ENCODE data around the gene HSD17B12. TPM values are rescaled to one million over a fixed set of nuclear protein-coding genes. Genes with fewer than 3 reads are reported as not detected.

Gene HSD17B12
- polyA plus RNA-seq, 3 donors: 64.3 to 94.8 (median 81.0) TPM

DNA sequence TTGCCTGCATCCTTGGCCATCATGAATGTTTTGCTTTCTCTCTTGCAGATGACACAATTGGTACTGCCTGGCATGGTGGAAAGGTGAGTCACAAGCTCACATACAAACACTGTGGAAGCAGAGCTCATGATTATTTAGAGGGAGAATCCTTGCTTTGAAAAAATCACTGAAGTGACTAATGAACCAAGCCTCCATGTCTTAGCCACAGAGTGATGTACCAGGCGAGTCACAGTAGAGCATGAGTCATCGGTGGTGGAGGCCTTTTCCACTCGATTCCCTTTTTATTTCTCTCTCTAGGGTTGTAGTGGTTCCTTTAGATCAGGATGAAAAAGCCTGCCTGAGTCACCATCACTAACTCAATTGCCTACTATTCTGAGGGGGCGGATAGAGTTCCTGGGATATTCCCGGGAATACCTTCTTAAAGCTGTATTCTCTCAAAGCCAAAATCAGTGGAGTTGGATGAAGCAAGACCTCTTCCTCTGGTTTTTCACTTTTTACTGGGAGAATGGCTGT lies 150.4 kb downstream of the HSD17B12 start:
- no peak for DNase-seq (ENCODE audit: extremely low read depth in 1 of 11, low read depth in 9 of 11, low spot score in 4 of 11)

DNA sequence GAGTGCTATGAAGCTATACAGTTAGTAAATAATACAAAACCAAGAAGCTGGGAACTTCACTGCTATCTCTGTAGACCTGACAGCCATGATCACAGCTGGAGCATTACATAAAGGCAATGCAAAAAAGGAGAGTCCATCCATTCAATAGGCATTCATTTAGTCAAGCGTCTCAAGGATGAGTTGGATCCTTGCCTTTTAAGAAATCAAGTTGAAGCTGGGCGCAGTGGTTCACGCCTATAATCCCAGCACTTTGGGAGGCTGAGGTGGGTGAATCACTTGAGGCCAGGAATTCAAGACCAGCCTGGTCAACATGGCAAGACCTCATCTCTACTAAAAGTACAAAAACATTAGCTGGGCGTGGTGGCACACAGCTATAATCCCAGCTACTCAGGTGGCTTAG lies 152.0 kb downstream of the HSD17B12 start:
- DNase-seq (ENCODE audit: extremely low read depth in 1 of 11, low read depth in 9 of 11, low spot score in 4 of 11): no peak

- DNase-seq (ENCODE audit: extremely low read depth in 1 of 11, low read depth in 9 of 11, low spot score in 4 of 11): no peak
Measured at GRCh38 chr11:43833657-43834073, 153.1 kb downstream of the HSD17B12 start.

DNA sequence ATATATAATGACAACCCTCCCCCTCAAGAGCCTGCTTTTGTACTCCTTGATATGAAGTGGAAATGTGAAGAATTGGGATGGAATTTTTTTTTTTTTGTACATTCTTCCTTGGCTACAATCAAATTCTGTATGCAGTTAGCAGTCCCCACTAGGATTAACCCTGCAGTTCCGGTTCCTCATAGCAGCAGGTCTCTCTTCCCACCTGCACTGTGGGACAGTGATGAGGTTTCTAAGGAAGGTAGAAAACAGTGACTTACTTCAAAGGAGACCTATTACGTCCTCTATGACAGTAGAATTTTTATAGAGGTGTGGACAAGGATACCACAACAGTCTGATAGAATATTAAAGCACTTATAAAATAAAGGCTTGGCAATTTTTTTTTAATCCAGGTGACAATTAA lies 153.7 kb downstream of the HSD17B12 start:
- no peak for DNase-seq (ENCODE audit: extremely low read depth in 1 of 11, low read depth in 9 of 11, low spot score in 4 of 11)

DNA sequence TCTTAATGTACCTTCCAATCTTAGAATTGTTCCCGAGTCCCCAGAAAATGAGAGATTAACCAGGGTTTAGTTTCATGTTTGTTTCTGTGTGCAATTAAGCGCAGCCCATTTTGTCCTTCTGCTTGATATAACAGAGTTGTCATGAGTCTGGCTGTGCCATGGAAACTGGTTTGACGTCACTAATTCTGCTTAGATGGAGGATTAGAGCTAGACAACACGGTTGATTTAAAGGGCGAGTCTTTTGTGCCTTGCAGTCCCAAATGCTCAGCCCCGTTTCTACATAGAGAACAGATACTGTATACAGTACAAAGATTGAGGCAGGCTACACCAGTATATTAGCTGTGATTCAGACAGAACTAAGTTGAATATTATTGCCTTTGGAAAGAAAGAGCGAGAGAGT lies 154.6 kb downstream of the HSD17B12 start:
- DNase-seq (ENCODE audit: extremely low read depth in 1 of 11, low read depth in 9 of 11, low spot score in 4 of 11): peak in 2 of 11 donors; percentile 22 to 31

DNA sequence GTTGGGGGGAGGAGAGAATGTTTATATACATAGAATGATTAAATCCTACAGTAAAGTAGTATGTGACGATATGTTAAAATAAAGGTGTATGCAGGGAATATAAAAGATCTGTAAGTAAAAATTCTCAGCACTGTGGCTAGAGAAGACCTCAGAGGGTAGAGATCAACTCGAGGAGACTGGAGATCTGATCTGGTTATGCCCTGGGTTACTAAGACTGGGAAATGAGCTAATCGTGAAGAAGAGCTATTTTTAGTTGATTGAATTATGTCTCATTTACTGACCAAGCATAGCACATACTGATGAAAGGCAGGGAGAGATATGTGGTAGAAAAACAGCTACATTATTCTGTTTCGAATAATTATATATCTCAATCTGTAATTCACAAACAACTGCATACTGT lies 157.3 kb downstream of the HSD17B12 start:
- no peak for DNase-seq (ENCODE audit: extremely low read depth in 1 of 11, low read depth in 9 of 11, low spot score in 4 of 11)

DNA sequence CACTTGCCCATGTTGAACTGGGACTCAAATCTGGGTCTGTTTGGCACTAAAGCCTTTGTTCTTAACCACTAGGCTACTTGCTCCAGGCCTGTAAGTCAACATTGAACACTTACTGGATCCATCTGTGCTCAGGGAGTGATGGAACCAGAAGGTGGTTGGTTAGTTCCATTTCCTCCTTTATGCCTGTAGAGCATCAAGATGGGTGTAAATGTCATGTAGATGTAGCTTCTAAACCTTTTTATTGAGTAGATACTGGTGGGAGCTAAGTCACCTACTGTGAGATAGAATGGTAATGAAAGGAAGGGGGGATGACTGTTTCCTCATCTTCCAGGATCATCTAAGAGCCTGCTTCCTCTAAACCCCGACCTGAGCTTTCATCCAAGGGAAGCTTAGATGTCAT lies 161.5 kb downstream of the HSD17B12 start:
- DNase-seq (ENCODE audit: extremely low read depth in 1 of 11, low read depth in 9 of 11, low spot score in 4 of 11): no peak

- no peak for DNase-seq (ENCODE audit: extremely low read depth in 1 of 11, low read depth in 9 of 11, low spot score in 4 of 11)
Measured at GRCh38 chr11:43845816-43846215, 165.3 kb downstream of the HSD17B12 start.

DNA sequence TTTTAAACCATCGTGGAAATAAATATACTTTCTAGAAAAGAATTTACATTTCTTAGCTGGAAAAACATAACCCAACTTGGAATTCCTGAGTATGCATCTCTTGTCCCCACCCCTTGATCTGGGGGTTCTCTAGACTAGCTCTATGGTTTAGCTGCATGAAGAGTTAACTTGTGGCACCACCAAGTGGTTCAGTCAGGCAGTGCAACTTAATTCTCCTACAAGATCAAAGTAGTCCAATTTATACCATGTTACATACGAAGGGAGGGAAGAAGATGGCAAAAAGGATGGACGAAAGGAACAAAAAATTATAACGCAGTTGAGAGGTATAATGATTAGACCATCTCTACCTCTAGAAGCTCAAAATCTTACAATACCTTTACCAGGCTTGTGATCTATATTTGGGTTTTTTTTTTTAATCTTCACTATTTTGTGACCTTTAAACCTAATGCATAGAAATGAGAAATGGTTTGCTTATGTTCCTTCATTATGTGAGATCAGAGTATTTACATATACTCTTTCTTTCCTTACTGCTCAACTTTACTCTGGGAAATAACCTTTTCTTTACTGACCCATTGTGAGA lies 171.6 kb downstream of the HSD17B12 start:
- peak; percentile 15 to 55 (median 44) for DNase-seq (ENCODE audit: extremely low read depth in 1 of 11, low read depth in 9 of 11, low spot score in 4 of 11)

DNA sequence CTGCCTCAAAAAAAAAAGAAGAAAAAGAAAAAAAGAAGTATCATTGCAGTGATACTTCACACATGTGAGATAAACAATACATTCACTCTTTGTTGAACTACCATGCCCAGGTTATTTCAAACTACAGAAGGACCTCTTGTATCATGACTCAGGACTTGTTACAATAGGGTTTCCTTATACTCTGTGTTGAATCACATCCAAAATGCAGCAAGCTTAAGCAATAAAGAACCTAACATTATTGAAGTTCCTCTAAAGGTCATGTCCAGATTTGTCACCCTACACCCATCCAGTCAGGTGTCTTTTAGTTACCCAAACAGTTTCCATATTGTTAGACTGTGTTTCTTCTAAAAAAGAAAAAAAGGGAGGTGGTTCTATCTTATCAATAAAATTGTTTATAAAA lies 173.2 kb downstream of the HSD17B12 start:
- no peak for DNase-seq (ENCODE audit: extremely low read depth in 1 of 11, low read depth in 9 of 11, low spot score in 4 of 11)

GRCh38 chr11:43856993-43857392 lies 176.5 kb downstream of the HSD17B12 start:
- DNase-seq (ENCODE audit: extremely low read depth in 1 of 11, low read depth in 9 of 11, low spot score in 4 of 11): no peak

DNA sequence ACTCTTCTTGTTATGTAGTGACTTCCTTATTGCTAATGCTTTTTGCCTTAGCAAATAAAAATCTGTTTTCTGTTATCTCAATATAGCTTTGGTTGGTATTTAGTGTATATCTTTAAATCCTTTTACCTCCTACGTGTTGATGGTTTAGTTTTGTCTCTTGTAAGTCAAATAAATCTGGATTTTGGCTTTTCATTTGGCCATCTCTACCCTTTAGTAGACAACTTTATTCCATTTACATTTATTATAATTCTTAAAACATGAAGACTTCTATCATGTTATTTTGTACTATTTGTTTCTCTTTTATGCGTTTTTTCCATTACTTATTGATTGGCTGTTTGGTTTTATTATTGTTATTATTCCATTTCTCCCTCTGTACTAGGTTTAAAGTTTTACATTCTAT lies 180.6 kb downstream of the HSD17B12 start:
- no peak for DNase-seq (ENCODE audit: extremely low read depth in 1 of 11, low read depth in 9 of 11, low spot score in 4 of 11)

DNA sequence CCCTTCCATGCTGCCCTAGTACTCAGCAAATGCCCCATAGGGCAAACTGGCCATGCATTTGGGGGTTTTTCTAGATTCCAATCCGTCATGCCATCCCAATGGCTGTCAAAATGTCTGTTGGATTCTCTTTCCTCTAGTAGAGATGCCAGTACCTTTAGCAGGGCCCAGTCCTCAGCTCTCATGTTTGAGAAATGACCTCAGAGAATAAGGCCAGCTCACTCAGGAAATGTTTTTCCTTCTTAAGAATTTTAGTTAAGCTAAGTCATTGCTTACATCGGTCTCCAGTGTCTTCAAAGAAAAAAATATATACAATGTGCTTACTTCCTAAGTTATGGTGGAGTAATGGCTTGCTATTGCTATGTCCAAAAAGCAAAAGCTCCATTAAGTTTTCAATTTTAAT lies 186.0 kb downstream of the HSD17B12 start:
- no peak for DNase-seq (ENCODE audit: extremely low read depth in 1 of 11, low read depth in 9 of 11, low spot score in 4 of 11)

- no peak for DNase-seq (ENCODE audit: extremely low read depth in 1 of 11, low read depth in 9 of 11, low spot score in 4 of 11)
Measured at GRCh38 chr11:43866969-43867368, 186.4 kb downstream of the HSD17B12 start.

DNA sequence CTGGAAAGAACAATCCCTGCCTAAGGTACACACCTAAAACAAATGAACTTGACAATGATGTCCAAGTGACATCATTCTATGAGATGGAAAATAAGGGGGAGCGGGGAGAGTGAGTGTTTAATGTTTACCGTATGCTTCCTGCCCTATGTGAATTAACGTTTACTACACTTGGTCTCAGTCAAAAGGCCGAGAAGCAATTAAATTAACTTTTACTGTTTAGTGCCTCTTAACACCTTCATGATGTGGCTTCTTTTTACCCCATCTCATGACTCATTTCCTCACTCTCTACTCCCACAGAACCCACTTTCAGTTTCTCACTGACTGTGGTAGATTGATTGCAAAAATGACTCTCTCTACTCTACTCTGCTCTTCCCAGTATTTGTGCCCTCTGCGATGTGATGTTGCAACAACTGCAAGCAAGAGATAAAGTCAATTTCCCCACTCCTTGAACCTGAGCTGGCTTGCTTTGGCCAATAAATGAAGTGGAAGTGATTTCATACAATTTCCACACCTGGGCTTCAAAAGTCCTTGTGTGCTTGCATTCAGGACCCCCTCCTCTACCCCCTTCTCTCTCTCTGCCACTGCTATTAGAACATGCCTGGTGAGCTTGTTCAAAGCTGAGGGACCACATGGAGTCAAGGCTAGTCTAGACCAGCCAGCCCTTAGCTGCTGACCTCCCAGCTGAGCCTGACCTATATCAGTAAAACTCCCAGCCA lies 188.5 kb downstream of the HSD17B12 start:
- DNase-seq (ENCODE audit: extremely low read depth in 1 of 11, low read depth in 9 of 11, low spot score in 4 of 11): no peak

GRCh38 chr11:43871051-43871450 lies 190.5 kb downstream of the HSD17B12 start:
- no peak for DNase-seq (ENCODE audit: extremely low read depth in 1 of 11, low read depth in 9 of 11, low spot score in 4 of 11)

GRCh38 chr11:43872995-43873394 lies 192.5 kb downstream of the HSD17B12 start:
- no peak for DNase-seq (ENCODE audit: extremely low read depth in 1 of 11, low read depth in 9 of 11, low spot score in 4 of 11)

DNA sequence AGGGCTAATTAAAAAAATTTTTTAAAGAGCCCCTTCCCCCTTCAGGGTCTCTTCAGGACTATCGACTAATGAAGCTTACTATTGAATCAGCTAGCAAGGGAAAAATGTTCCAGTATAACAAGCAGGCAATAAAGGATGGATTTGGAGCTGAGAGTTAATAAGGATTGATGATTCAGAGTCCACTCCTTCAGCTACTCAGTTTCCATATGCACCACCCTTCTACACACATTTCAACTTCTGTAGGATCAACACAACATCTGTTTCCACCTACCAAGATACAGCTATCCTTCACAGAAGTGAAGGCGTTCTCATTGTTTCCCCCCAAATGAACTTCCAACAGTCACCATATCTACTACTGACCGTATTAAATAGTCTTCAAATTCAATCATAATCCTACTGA lies 193.5 kb downstream of the HSD17B12 start:
- DNase-seq (ENCODE audit: extremely low read depth in 1 of 11, low read depth in 9 of 11, low spot score in 4 of 11): no peak

- DNase-seq (ENCODE audit: extremely low read depth in 1 of 11, low read depth in 9 of 11, low spot score in 4 of 11): no peak
Measured at GRCh38 chr11:43874738-43875137, 194.2 kb downstream of the HSD17B12 start.

- no peak for DNase-seq (ENCODE audit: extremely low read depth in 1 of 11, low read depth in 9 of 11, low spot score in 4 of 11)
Measured at GRCh38 chr11:43879789-43880639, 199.5 kb downstream of the HSD17B12 start.
